ENCODE results near the gene EXD3.
"Not testable (repeated sequence)": the region's sequence is repeated elsewhere in the genome, so short reads cannot be mapped to it uniquely, and the experiment has no call there.

EXD3 gene

DNA sequence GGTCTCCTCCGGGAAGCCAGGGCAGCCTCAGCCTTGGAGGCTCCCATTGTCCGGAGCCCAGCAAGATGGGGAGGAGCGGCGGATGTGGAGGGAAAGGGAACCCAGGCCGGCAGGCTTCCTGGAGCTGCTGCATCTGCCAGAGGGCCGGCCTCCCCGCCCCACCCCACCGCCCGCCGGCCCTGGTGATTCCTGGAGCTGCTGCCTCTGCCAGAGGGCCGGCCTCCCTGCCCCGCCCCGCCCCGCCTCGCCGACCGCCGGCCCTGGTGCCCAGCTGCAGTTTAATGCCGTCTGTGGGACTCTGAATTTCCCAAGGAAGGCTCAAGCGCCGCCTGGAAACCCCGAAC lies 31.6 kb downstream of the EXD3 start:
- no peak for DNase-seq

DNA sequence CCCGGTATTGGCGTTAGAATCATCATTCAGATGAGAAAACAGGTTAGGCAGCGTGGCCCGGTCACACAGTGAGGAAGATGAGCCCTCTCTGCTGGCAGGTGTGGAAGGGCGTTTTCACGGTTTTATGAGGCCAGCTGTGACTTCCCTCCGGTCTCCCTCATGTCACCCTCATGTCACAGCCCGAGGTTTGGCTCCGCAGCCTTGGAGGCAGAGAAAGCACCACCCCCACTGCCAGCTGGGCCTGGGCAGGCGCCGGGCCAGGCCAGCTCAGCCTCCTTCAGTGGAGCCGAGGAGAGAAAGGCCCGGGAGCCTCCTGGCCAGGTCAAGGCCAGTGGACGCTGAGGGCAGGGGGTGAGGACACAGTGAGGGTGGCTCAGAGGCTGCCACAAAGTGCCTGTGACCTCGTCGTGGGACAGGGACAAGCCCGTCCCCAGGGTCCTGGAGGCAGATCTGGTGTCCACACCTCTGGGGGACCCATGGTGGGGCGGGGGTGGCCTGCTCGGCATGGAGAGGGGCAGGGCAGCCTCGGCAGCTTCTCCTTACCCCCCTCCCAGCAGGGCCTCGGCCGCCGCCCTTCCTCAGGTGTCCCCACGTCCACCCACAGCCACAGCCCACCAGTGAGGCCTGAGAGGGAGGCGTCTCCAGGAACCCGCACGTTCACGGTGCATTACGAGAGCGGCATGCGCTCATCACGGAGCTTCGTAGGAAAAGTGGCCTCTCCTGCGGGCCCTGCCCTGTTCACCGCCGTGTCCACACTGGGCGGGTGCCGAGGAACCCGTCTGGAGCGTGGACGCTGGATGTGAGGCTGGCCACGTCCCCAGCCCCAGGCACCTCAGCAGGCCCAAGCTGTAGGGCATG lies 32.2 kb downstream of the EXD3 start:
- no peak for DNase-seq

DNA sequence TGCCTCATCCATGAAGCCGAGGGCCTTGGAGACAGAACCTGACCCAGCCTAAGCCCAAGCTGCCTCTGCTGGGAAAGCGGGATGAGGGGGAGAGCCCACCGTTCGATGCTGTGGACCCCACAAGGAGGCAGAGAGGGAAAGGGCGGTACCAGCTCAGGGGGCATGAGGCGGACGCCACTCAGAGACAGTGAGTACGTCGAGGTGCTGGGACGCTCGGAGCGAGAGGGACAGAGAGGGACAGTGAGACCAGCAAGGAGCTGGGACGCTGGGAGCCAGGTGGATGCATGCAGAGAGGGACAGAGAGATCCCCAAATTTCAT lies 33.6 kb downstream of the EXD3 start:
- DNase-seq, result no peak

DNA sequence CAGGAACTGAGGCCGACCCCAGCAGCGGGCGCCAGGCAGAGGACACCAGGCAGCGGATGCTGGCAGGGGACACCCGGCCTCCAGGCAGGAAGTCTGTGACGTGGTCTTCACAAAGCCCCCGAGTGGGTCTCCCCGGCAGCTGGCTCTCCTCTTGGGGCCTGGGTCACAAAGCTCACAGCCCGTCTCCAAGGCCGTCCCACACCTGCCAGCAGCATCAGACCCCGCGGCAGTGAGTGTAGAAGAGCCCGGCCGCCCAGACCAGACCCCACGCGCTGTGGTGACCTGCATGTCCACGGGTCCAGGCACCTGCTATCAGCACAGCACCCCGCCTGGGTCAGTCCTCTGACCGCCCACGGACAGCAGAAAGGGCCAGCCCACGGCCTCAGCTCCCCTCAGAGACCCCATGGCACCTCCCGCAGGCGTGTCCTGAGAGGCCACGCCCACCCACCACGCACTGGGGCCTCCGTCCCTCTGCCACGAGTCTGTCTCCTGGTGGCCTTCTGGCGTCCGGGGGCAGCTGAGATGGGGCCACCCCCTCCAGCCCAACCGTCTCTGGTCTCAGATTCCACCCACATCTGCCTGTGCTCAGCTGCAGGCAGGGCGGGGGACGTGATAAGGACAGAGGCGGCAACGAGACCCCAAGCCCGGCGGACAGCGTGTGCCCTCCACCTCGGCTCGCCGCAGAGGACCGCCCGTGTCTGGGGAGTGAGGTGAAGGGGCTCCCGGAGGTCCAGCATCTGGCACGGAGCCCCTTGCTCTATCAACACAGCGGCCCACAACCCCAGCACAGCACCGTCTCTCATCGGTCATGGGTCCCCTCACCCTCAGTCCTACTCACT lies 34.2 kb downstream of the EXD3 start:
- DNase-seq, result no peak

DNA sequence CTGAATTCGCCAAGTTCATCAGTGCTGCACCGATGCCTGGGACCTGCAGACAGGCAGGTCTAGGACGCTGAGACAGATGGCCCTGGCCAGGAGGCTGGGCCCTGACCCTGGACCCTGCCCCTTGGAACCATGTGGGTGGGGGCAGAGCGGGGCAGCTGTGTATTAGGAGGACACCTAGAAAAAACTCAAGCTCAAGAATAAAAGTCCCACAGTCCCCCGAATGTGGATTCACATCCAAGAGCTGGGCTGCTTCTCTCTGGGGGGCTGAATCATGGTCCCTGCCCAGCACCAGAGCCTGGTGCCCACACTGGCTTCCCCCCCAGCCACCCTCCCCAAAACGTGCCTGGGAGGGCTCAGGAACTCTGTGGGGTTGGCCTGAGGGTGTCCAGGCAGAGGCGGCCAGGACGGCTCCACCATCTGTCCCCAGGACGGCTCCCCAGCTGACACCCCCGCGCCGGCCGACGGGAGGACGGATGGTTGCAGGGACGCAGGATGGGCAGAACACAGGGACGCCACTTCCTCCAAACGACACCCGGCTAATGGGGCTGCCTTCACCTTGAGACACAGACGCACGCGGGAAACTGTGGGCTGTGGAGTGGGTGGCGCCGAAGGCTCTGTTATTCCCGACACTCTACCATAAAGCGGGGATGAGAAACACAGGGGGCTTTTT lies 34.9 kb downstream of the EXD3 start:
- DNase-seq, result no peak

DNA sequence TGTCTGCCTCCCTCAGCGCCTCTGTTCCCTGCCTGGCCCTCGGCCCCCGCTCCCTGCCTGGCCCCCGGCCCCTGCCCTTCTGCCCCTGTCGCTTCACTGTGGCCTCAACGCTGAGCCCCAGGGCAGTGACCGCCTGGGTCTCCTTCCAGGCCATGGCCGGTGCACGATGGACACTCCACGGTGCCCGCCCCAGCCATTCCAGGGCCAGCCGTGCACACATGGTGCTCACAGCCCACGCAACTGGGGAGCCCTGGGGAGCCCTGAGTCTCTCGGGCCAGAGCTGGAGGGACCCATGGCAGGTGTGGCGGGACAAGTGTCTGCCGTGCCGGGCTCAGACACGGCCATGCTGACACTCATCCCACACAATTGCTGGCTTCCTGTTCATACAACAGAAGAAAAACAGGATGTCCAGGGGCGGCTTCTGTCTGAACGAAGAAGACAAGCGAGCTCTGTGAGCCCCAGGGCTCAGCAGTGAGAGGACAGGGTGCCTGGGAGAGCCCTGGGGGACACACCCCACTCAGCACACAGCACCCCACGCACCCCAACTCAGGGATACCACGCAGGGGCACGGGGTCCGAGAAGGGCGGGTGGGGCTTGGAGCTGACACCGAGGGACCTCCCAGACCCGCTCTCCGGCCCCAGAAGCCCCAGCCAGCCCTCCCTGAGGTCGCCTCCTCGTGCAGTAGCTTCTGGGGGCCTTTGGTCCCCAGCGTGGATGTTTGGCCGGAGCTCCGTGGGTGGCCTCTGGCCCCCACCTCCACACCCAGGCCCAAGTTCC lies 35.7 kb downstream of the EXD3 start:
- DNase-seq, result no peak

DNA sequence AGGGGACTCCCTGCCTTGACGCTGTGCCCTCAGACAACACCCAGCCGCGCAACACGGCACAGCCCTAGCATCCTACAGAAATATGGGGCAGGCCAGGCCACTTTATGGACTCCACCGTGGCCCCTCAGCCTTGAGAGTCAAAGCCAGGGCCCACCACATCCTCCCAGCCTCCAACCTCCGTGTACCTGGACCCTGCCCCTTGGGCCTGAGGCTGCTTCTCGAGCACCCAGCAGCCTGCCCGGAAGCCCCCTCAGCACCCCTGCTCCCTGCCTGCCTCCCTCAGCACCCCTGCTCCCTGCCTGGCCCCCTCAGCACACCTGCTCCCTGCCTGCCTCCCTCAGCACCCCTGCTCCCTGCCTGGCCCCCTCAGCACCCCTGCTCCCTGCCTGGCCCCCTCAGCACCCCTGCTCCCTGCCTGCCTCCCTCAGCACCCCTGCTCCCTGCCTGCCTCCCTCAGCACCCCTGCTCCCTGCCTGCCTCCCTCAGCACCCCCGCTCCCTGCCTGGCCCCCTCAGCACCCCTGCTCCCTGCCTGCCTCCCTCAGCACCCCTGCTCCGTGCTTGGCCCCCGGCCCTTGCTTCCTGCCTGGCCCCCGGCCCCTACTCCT lies 36.4 kb downstream of the EXD3 start:
- not testable (repeated sequence) for DNase-seq

DNA sequence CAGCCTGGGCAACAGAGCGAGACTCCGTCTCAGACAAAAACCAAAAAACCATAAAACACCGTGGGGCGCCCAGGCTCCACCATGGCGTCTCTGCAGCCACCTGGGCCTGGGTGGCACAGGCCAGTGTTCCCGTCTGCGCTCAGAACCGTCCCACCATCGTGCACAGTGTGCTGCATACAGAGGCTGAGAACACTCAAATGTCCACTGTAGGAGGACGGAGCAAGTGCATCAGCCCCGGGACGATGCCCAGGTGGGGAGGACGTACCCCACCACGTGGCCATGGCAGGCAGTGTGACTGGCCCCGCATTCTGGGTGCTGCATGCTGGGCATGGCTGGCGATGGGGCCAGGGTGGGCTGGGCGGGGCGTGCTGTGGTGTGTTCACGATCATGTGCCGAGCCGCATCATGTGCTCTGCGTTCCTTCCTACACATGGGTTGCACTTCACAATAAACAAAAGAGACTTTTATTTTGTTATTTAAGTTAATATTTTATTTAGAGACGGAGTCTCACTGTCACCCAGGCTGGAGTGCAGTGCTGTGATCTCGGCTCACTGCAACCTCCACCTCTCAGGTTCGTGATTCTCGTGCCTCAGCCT lies 37.8 kb downstream of the EXD3 start:
- DNase-seq, result no peak

DNA sequence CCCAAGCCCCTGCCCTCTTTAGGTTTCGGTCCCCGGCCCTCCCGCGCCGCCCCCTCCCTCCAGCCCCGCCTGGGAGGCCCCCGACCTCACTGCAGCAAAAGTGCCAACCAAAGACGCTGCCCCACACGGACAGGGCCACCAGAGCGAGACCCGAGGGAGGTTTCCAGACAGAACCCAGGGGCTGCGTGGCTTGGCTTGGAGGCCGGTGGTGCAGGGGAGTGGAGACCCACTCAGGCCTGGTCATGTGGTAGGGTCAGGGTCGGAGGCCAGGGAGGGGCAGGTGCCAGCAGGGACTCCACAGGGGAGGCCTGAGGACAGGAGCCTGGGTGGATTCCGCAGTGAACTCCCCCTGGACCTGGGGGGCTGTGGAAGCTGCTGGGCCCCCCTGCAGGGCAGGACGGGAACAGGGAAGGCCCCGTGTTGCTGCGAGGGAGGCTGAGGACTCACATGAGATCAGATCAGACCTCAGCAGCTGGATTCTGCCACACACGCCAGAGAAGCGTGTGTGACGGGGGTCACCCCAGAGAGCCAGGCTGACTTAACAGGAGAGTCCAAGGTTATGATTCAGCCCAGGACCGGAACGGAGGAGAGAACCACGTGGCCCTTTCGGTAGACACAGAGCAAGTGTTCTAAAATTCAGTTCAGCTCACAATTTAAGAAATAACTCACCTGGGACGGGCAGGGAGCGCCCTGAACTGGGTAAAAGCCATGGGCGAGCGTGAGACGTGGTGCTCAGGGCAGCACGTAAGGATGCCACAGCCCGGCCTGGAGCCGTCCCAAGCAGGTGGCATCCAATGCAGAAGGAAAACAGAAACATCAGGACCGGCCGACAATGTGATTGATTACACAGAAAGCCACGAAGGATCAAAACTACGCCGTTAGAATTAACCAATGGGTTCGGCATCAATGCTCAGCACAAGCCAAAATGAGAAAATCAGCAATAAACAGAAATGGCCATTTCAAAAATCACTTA lies 38.9 kb downstream of the EXD3 start:
- DNase-seq, result no peak

DNA sequence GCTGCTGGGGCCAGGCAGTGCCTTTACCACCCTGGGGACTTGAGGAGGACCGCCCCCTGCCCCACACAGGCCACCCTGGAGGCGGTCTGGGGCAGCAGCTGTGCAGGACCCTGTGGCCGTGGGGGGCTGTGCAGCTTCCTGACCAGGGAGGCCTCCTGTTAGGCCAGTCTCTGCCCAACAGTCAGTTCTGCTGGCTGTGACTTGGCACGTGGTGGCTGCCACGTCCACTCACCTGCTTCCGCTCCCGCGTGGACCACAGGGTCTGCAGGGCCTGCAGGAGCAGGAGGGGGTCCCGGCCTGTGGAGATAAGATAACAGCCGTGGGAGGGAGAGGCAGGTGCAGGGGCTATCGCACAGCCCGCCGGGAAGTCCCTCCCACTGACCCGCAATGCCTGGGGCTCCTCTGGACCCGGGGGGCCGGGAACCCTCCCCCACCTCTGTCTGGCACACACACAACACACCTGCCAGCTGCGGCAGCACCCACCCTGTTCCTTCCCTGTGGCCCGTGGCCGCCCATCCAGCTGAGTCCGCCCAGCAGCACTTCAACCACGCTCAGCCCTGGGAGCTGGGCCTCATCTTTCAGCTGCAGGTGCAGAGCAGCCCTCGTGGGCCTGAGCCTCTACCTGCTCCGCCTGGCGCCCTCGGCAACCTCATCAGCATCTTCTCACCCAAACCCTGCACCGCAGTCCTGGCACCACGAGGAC lies 39.7 kb downstream of the EXD3 start:
- DNase-seq, result no peak

DNA sequence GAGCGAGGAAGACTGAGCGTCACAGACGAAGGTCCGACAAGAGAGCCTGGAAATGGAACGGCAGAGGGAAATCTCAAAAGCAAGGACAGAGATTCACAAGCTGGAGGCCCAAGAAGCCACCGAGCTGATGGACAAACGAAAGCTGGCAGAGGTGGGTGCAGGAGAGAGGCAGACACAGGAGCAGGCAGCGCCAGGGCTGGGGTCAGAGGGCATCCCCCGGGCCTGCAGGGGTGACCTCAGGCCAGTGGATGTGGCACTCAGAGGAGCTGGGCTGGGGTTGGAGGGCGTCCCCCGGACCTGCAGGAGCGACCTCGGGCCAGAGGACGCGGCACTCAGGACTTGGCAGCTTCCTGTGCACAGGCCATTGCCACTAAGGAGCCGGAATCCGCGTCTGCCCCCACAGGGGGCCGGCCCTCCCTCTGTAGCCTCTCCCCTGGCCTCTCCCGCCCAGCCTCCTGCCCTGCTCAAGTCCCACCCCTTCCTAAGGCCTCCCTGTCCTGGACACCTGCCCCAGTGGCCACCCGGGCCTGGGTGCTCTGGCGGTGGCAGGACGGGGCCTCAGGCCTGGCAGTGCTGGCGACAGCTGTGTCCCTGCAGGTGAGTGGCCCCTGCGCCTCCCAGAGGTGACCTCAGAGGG lies 40.4 kb downstream of the EXD3 start:
- DNase-seq, result no peak

DNA sequence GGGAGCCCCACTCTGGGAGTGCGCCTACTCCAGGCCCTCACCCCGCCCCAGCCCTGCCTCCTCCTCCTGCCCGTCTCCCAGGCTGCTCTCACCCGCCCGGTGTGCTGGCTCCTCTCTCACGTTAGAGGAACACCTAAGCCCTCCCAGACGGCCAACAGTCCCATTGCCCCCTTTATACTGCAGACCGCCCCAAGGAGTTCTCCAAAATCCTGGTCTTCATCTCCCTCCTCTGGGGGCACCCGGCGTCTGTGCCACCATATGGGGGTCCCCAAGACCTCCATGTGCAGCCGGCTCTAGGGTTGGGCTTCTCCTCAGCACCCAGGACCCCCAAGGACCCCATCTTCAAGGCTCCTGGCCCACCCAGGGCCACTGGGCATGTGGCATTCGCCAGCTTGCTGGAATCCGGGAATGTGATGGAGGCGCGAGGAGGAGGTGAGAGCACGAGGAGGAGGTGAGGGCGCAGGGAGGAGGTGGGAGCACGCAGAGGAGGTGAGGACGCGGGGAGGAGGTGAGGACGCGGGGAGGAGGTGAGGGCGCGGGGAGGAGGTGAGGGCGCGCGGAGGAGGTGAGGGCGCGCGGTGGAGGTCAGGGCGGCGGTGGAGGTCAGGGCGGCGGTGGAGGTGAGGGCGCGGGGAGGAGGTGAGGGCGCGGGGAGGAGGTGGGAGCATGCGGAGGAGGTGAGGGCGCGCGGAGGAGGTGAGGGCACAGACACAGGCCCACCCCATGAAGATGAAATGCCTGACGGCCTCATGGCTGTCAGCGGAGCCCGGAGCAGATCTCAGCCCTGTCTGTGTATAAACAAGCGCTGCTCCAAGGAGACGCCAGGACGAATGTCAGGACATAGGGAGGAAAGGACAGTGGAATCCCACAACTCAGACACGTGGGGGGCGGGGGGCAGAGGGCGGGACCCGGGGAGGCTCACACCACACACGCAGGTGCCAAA lies 41.2 kb downstream of the EXD3 start:
- no peak for DNase-seq

DNA sequence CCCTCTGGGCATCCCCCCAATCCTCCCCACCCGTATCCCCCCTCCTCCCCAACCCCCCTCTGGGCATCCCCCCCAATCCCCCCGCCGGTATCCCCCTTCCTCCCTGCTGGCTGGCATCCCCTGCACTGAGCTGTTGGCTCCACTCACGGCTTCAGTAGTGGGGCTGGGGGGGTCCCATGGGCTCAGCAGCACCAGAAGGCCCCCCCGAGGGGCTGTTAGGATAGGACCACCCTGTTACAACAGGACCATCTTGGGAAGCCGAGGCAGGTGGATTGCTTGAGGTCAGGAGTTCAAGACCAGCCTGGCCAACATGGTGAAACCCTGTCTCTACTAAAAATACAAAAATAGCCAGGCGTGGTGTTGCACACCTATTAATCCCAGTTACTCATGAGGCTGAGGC lies 42.4 kb downstream of the EXD3 start:
- no peak for DNase-seq

DNA sequence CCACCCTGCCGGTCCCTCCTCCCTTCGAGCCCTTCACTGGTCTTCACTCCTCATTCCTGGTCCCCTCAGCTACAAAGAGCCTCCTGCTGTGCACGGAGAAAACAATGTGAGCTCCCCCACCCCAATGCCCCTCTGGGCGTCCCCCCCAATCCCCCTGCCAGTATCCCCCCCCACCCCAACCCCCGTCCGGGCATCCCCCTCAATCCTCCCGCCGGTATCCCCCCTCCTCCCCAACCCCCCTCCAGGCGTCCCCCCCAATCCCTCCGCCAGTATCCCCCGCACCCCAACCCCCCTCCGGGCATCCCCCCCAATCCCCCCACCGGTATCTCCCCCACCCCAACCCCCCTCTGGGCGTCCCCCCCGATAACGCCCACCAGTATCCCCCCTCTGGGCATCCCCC lies 42.8 kb downstream of the EXD3 start:
- DNase-seq, result no peak

DNA sequence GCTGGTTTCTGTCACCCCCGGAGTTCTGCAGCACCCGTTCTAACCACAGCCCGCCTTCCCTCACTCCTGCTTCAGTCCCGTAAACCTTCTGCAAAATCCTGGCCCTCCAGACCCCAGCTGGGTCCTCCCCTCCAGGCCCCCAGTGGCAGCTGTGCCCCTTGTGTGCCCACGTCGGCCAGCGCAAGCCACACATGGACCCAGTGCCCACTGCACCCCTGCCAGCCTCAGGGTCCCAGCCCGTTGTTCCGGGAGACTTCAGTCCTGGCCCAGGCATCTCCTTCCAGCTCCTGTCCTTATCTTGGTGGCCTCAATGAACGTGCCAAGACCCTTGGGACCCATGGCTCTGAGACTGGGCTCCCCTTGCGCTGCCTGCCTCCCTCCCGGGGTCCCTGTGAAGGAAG lies 43.2 kb downstream of the EXD3 start:
- DNase-seq, result no peak

DNA sequence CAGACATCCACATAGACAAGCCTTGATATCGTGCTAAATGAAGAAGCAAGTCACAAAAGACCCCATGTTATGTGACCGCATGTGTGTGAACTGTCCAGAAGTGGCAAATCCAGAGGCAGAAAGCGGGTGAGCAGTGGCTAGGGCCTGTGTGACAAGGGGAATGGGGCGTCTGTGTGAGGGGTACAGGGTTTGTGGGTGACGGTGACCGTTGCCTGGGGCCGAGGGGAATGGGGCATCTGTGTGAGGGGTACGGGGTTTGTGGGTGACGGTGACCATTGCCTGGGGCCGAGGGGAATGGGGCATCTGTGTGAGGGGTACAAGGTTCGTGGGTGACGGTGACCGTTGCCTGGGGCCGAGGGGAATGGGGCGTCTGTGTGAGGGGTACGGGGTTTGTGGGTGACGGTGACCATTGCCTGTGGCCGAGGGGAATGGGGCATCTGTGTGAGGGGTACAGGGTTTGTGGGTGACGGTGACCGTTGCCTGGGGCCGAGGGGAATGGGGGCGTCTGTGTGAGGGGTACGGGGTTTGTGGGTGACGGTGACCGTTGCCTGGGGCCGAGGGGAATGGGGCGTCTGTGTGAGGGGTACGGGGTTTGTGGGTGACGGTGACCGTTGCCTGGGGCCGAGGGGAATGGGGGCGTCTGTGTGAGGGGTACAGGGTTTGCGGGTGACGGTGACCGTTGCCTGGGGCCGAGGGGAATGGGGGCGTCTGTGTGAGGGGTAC lies 44.1 kb downstream of the EXD3 start:
- DNase-seq, result not testable (repeated sequence)

DNA sequence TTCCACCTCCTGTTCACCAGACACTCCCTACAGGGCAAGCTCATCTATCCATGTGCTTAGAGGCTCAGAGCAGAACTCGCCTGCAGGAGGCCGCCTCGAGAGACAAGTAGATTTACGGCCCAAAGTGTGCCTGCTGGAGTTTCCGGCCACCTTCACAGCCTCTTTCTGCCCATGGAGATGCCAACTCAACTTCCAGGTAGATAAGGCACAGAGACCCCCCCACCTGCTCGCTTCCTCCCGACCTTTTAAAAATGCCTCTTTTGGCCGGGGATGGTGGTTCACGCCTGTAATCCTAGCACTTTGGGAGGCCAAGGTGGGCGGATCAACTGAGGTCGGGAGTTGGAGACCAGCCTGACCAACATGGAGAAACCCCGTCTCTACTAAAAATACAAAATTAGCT lies 46.6 kb downstream of the EXD3 start:
- no peak for DNase-seq

Data from NCI-H187 treated with DMSO at 0.1 percent for 48 hours (cell line).